Measurements from ENCODE around the gene FCER2. TPM values are rescaled to one million over a fixed set of nuclear protein-coding genes. Genes with fewer than 3 reads are reported as not detected.

Gene FCER2, protein sequence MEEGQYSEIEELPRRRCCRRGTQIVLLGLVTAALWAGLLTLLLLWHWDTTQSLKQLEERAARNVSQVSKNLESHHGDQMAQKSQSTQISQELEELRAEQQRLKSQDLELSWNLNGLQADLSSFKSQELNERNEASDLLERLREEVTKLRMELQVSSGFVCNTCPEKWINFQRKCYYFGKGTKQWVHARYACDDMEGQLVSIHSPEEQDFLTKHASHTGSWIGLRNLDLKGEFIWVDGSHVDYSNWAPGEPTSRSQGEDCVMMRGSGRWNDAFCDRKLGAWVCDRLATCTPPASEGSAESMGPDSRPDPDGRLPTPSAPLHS
- total RNA-seq (1 to 10 TPM in 2 of 5 experiments, under 1 TPM in 1, not detected in 2; 0.32 to 3.8 (median 1.3) TPM), polyA plus RNA-seq (under 1 TPM; 0.48 to 0.52 TPM), total RNA-seq (not detected)

DNA sequence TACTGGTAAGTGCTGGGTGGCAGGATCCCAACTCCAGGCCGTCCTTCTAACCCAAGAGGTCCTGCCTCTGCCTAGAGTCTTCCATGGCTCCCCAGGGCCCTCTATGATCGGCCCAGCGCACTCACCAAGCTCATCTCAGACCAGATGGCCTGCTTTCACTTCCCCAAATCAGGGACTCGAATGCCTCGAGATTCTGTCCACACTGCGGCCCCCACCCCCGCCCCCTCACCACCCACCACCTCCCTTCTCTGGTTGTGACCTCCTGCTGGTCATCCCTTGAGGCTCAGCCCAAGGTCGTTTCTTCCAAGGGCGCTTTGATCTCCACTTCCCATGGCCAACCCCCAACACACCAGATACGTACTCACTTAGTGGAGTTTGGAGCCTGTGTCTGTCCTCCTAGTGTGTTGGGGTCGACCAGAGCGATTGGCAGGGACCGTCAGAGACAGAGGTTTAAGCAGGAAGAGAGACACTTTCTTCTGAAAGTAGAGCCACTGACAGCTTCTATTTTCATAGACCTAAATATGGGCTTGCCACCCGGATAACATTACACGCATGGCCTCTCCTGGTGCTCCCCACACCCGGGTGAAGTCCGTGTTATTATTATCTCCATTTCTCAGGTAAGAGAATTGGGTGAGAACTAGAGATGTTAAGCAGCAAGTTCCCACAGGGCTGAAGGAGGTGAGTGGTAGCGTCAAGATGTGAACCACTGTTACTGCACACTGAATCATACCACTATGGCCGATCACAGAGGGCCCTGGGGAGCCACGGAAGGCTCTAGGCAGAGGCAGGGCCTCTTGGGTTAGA is at the start of gene FCER2:
Gene FCER2, minus strand, starts transcription at position 478 of the 804 bp plus-strand sequence. CDS start 2,371 bp downstream, outside the sequence.
- Histone ChIP-seq H3K27ac (ENCODE audit: low read depth, low read length) (no peak within 1 kb of the TSS), H3K4me1 (ENCODE audit: control insufficient read depth in 2 of 2, insufficient read depth in 2 of 2, low read length in 2 of 2) (peaks cover 18 to 29% of the 10 kb centered on the region in 2 donors), H3K4me3 (ENCODE audit: low read length) (no peak within 1 kb of the TSS), H3K36me3 (ENCODE audit: control insufficient read depth in 2 of 3, insufficient read depth in 3 of 3, low read length in 3 of 3) (no peaks in the 10 kb centered on the region), H3K9me3 (ENCODE audit: control insufficient read depth in 2 of 3, low read length in 3 of 3) (no peaks in the 10 kb centered on the region), H3K27me3 (ENCODE audit: control insufficient read depth in 2 of 2, insufficient read depth in 2 of 2, low read length in 2 of 2) (no peaks in the 10 kb centered on the region)
- intact Hi-C loops (cut with micrococcal nuclease) = no loop called here
- ATAC-seq = no peak
- Mint-ChIP-seq H3K27me3 (peaks cover 0 to 35% (median 0%) of the 10 kb centered on the region in 5 donors), H3K27ac (peak within 1 kb of the TSS in 8 of 9 donors; percentile 19 to 98 (median 82)), H3K9me3 (peaks cover 0 to 3% (median 0%) of the 10 kb centered on the region in 11 donors), H3K36me3 (no peaks in the 10 kb centered on the region), H3K4me1 (peaks cover 24 to 60% (median 48%) of the 10 kb centered on the region in 7 donors), H3K4me3 (peak within 1 kb of the TSS in 3 of 10 donors; percentile 16 to 30 (median 16))
- ChIA-PET CTCF (interaction anchor here (0.9 kb wide), 1 partner anchor 21 kb away, joined by 3 read pairs; the partner anchor contains the start of gene TRAPPC5), POLR2A (interaction anchor here (1.1 to 2.2 kb wide), 2 partner anchors 21 kb away, joined by 3 to 6 read pairs; partner anchors contain the start of gene TRAPPC5)
- DNase-seq = no peak

DNA sequence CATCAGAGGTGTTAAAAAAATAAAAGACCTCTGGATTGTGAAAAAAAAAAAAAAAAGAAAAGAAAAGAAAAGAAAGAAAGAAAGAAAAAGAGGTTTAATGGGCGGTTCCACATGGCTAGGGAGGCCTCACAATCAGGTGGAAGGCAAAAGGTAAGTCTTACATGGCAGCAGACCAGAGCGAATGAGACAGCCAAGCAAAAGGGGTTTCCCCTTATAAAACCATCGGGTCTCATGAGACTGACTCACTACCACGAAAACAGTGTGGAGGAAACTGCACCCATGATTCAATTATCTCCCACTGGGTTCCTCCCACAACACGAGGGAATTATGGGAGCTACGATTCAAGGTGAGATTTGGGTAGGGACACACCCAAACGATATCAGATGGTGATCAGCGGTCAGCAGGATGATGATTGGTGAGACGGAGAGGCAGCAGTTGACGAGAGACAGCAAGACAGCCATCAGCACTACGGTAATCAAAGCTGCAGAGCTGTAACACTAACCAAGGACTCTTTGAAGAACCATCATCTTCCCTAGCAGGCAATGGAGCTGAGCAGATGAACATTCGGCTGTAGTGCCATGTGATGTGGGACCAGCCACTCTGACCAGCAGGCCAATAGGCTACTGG is 49.3 kb upstream of the FCER2 start:
- peaks cover 3 to 29% (median 13%) of the 10 kb centered on the region in 11 donors for H3K9me3 Mint-ChIP-seq
- CTCF ChIA-PET = interaction anchor here (0.6 to 1.1 kb wide), 2 partner anchors 49 to 606 kb away, joined by 4 to 5 read pairs; no protein-coding TSS in a partner anchor
- intact Hi-C loops (cut with micrococcal nuclease) = no loop called here
- no peak overlapping the region for H3K4me3 ChIP-seq (ENCODE audit: low read length)
- peaks cover 5 to 15% (median 8%) of the 10 kb centered on the region in 7 donors for H3K4me1 Mint-ChIP-seq
- no peaks in the 10 kb centered on the region for H3K4me1 ChIP-seq (ENCODE audit: control insufficient read depth in 2 of 2, insufficient read depth in 2 of 2, low read length in 2 of 2)
- peaks cover 0 to 17% (median 5%) of the 10 kb centered on the region in 5 donors for H3K27me3 Mint-ChIP-seq
- no peaks in the 10 kb centered on the region for H3K36me3 ChIP-seq (ENCODE audit: control insufficient read depth in 2 of 3, insufficient read depth in 3 of 3, low read length in 3 of 3)
- no peak overlapping the region for H3K27ac ChIP-seq (ENCODE audit: low read depth, low read length)
- ATAC-seq = peak; percentile 64
- H3K36me3 Mint-ChIP-seq = peaks cover 0 to 4% (median 3%) of the 10 kb centered on the region in 5 donors
- peak overlapping the region in 1 of 10 donors; percentile 7 for H3K4me3 Mint-ChIP-seq
- POLR2A ChIA-PET = interaction anchor here (0.8 kb wide), 1 partner anchor 101 kb away, joined by 3 read pairs; no protein-coding TSS in a partner anchor
- peak overlapping the region in 1 of 9 donors; percentile 84 for H3K27ac Mint-ChIP-seq
- no peaks in the 10 kb centered on the region for H3K27me3 ChIP-seq (ENCODE audit: control insufficient read depth in 2 of 2, insufficient read depth in 2 of 2, low read length in 2 of 2)
- peak in 1 of 9 donors; percentile 25 for DNase-seq
- peaks cover 0 to 8% (median 0%) of the 10 kb centered on the region in 3 experiments for H3K9me3 ChIP-seq (ENCODE audit: control insufficient read depth in 2 of 3, low read length in 3 of 3)

DNA sequence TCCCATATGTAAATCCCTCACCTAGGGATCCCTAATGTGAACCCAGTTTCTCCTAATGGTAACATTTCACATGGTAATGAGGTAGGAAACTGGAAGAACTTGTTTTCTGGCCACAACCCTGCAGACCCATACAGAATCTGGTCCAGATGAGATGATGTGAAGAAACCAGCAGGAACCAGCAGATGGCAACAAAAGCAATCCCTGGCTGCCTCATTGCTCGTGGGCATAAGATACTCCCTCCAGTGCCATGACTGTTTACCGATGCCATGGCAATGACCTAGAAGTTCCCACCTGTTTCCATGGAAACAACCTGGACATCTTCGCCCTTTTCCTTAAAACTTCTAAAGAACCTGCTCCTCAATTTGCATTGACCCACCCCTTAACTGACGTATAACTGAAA is 46.8 kb upstream of the FCER2 start:
- Mint-ChIP-seq H3K27ac (no peak overlapping the region), H3K36me3 (peaks cover 0 to 3% (median 0%) of the 10 kb centered on the region in 5 donors), H3K4me1 (peaks cover 5 to 15% (median 8%) of the 10 kb centered on the region in 7 donors), H3K9me3 (peaks cover 0 to 20% (median 4%) of the 10 kb centered on the region in 11 donors), H3K4me3 (no peak overlapping the region), H3K27me3 (peaks cover 0 to 17% (median 5%) of the 10 kb centered on the region in 5 donors)
- no peak for DNase-seq
- Histone ChIP-seq H3K36me3 (ENCODE audit: control insufficient read depth in 2 of 3, insufficient read depth in 3 of 3, low read length in 3 of 3) (no peaks in the 10 kb centered on the region), H3K4me1 (ENCODE audit: control insufficient read depth in 2 of 2, insufficient read depth in 2 of 2, low read length in 2 of 2) (no peaks in the 10 kb centered on the region), H3K4me3 (ENCODE audit: low read length) (no peak overlapping the region), H3K27ac (ENCODE audit: low read depth, low read length) (no peak overlapping the region), H3K9me3 (ENCODE audit: control insufficient read depth in 2 of 3, low read length in 3 of 3) (no peaks in the 10 kb centered on the region), H3K27me3 (ENCODE audit: control insufficient read depth in 2 of 2, insufficient read depth in 2 of 2, low read length in 2 of 2) (no peaks in the 10 kb centered on the region)
- ChIA-PET POLR2A (no interaction called here), CTCF (interaction anchor here (0.9 kb wide), 1 partner anchor 104 kb away, joined by 3 read pairs; no protein-coding TSS in a partner anchor)
- ATAC-seq = no peak
- intact Hi-C loops (cut with micrococcal nuclease) = loop anchor here in 1 of 2 donors (10.0 kb wide), 1 partner anchor 46 kb away; no protein-coding TSS in a partner anchor

DNA sequence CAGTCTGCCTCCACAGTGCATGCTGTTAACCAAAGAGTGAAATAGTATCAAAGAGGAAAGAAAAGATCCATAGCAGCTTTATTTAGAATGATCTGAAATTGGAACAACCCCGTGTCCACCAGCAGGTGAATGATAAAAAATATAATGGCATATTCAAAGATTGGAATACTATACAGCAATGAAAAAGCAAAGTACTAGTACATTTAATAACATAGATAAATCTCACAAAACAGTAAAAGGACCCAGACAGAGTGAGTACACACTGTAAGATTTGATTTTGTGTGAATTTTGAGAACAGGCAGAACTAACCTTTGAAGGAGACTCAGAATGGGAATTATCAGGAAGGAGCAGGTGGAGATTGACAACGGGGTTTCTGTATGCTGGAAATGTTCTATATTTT is 46.2 kb upstream of the FCER2 start:
- no peak for DNase-seq
- ATAC-seq = no peak
- Histone ChIP-seq H3K27me3 (ENCODE audit: control insufficient read depth in 2 of 2, insufficient read depth in 2 of 2, low read length in 2 of 2) (no peaks in the 10 kb centered on the region), H3K36me3 (ENCODE audit: control insufficient read depth in 2 of 3, insufficient read depth in 3 of 3, low read length in 3 of 3) (no peaks in the 10 kb centered on the region), H3K4me1 (ENCODE audit: control insufficient read depth in 2 of 2, insufficient read depth in 2 of 2, low read length in 2 of 2) (no peaks in the 10 kb centered on the region), H3K27ac (ENCODE audit: low read depth, low read length) (no peak overlapping the region), H3K4me3 (ENCODE audit: low read length) (no peak overlapping the region), H3K9me3 (ENCODE audit: control insufficient read depth in 2 of 3, low read length in 3 of 3) (no peaks in the 10 kb centered on the region)
- peak overlapping the region in 1 of 9 donors; percentile 17 for H3K27ac Mint-ChIP-seq
- peaks cover 0 to 3% (median 0%) of the 10 kb centered on the region in 5 donors for H3K36me3 Mint-ChIP-seq
- POLR2A ChIA-PET = interaction anchor here (0.7 kb wide), 1 partner anchor 9 kb away, joined by 3 read pairs; no protein-coding TSS in a partner anchor
- peaks cover 0 to 18% (median 2%) of the 10 kb centered on the region in 11 donors for H3K9me3 Mint-ChIP-seq
- CTCF ChIA-PET = no interaction called here
- H3K27me3 Mint-ChIP-seq = peaks cover 0 to 17% (median 5%) of the 10 kb centered on the region in 5 donors
- no peak overlapping the region for H3K4me3 Mint-ChIP-seq
- intact Hi-C loops (cut with micrococcal nuclease) = loop anchor here in 1 of 2 donors (10.0 kb wide), 1 partner anchor 47 kb away; no protein-coding TSS in a partner anchor
- H3K4me1 Mint-ChIP-seq = peaks cover 5 to 15% (median 8%) of the 10 kb centered on the region in 7 donors

DNA sequence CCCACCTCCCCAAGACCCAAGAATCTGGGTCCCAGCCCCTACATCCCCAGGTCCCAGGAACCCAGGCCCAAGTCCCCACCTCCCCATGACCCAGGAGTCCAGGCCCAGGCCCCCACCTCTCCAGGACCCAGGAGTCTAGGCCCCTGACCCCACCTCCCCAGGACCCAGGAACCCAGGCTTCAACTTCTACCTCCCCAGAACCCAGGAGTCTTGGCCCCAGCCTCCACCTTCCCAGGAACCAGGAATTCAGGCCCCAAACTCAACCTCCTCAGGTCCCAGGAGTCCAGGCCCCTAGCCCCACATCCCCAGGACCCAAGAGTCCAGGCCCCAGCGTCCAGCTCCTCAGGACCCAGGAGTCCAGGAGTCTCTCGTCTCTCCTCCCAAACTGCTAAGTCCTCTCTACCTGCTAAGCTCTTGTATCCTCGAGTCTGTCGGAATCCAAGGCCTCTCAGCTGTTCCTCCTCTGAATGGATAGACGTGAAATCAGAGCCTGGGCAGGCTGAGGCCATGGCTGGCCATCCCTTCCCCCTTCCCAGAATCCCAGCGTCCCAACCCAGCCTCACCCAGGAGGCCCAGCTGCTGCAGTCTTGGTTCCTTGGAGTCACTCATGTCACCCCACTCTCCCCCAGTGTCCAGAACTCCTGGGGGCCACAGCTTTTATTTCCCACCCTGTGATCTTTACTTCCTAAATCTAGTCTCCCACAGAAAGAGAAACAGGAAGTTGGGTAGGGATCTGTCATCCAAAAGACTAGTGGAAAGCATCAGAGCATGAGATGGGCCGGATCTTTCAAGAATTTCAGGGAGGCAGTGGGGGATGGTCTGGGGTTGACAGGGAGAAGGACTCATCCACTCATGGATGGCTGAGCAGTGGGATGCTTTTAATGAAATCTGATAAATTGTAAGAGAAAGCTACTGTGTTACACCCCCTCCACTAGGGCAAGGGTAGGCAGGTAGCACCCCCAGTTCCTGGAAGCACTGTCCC is 45.3 kb upstream of the FCER2 start, which contains the start of gene CD209:
Gene CD209, minus strand, starts transcription at position 632 of the 982 bp plus-strand sequence. Its CDS starts 23 bp downstream, at position 609.
- no peak for DNase-seq
- Mint-ChIP-seq H3K27ac (peak within 1 kb of the TSS in 1 of 9 donors; percentile 17), H3K4me3 (no peak within 1 kb of the TSS), H3K27me3 (peaks cover 0 to 17% (median 3%) of the 10 kb centered on the region in 5 donors), H3K36me3 (peaks cover 0 to 3% (median 0%) of the 10 kb centered on the region in 5 donors), H3K4me1 (peaks cover 5 to 15% (median 8%) of the 10 kb centered on the region in 7 donors), H3K9me3 (peaks cover 0 to 16% (median 0%) of the 10 kb centered on the region in 11 donors)
- intact Hi-C loops (cut with micrococcal nuclease) = loop anchor here in 1 of 2 donors (10.0 kb wide), 1 partner anchor 48 kb away; no protein-coding TSS in a partner anchor
- Histone ChIP-seq H3K27me3 (ENCODE audit: control insufficient read depth in 2 of 2, insufficient read depth in 2 of 2, low read length in 2 of 2) (no peaks in the 10 kb centered on the region), H3K4me3 (ENCODE audit: low read length) (no peak within 1 kb of the TSS), H3K4me1 (ENCODE audit: control insufficient read depth in 2 of 2, insufficient read depth in 2 of 2, low read length in 2 of 2) (no peaks in the 10 kb centered on the region), H3K9me3 (ENCODE audit: control insufficient read depth in 2 of 3, low read length in 3 of 3) (no peaks in the 10 kb centered on the region), H3K36me3 (ENCODE audit: control insufficient read depth in 2 of 3, insufficient read depth in 3 of 3, low read length in 3 of 3) (no peaks in the 10 kb centered on the region), H3K27ac (ENCODE audit: low read depth, low read length) (no peak within 1 kb of the TSS)
- ChIA-PET POLR2A (interaction anchor here (0.7 to 1.1 kb wide), 2 partner anchors 8 to 29 kb away, joined by 3 read pairs; no protein-coding TSS in a partner anchor), CTCF (no interaction called here)
- no peak for ATAC-seq

All from naive thymus-derived CD4-positive, alpha-beta T cell (primary cell).